Stomach (tissue), 9 donors: ENCODE data around the gene EPS8L1. TPM values are rescaled to one million over a fixed set of nuclear protein-coding genes. Genes with fewer than 3 reads are reported as not detected.
"Not testable (repeated sequence)": the region's sequence is repeated elsewhere in the genome, so short reads cannot be mapped to it uniquely, and the experiment has no call there.

Experiments used
- DNase-seq, 2 donors: peaks; one replicate each; pipeline versions ENCODE4 v3.0.0 to v3.0.0-alpha.2; 2013 to 2019
- H3K27ac ChIP-seq, 5 donors: fragments of 200-600 bp in 4 of 5; sonication (generic) in 4 of 5; one replicate each; pipeline ENCODE4 v1.5.1; 2013 to 2019; ENCODE audit warnings: mild to moderate bottlenecking in 1 of 5, moderate library complexity in 1 of 5
- H3K27me3 ChIP-seq, 3 donors: fragments of 200-600 bp; sonication (generic); one replicate each; pipeline ENCODE4 v1.5.1; 2017 to 2019; ENCODE audit warnings: mixed run types in 1 of 3
- H3K36me3 ChIP-seq, 4 donors: fragments of 200-600 bp; sonication (generic); 1 replicate in 3 of 4; 2 replicates in 1 of 4; pipeline ENCODE4 v1.5.1; 2016 to 2019
- H3K4me1 ChIP-seq, 4 donors: fragments of 200-600 bp; sonication (generic); one replicate each; pipeline ENCODE4 v1.5.1; 2016 to 2019
- H3K4me3 ChIP-seq, 4 donors: fragments of 200-600 bp; sonication (generic) in 3 of 4; one replicate each; pipeline ENCODE4 v1.5.1; 2016 to 2019; ENCODE audit warnings: mild to moderate bottlenecking in 1 of 4
- H3K9me3 ChIP-seq, 4 donors: fragments of 200-600 bp; sonication (generic); one replicate each; pipeline ENCODE4 v1.5.1; 2016 to 2019
- EP300 ChIP-seq: sonication (generic); formaldehyde crosslinking; IDR thresholded peaks from one replicate; pipeline ENCODE4 v1.6.1; 2017; ENCODE audit warnings: antibody characterized with exemption
- POLR2A ChIP-seq, 4 donors: fragments of 450-650 bp; IDR thresholded peaks; one replicate each; pipeline ENCODE4 v1.6.1; 2016; ENCODE audit warnings: antibody characterized with exemption in 4 of 4, control low read depth in 2 of 4, mild to moderate bottlenecking in 1 of 4, moderate library complexity in 1 of 4
- POLR2AphosphoS5 ChIP-seq, 3 donors: sonication (generic); formaldehyde crosslinking; IDR thresholded peaks; one replicate each; pipeline ENCODE4 v1.6.1; 2016; ENCODE audit warnings: antibody characterized with exemption in 3 of 3
- WGBS, 5 donors: extraction: QIAGEN DNeasy Blood & Tissue Kit in 3 of 5; methylation state at CpG; one replicate each; pipeline versions ENCODE4 v1.1.5 to v1.1.7; 2013 to 2018; 5-methylcytosine and 5-hydroxymethylcytosine counted together
- intact Hi-C: fragments of 100-400 bp; cut with DNase I; formaldehyde crosslinking; loops from one replicate; pipeline ENCODE4 v1.15.1; 2023; ENCODE audit warnings: low total_unique reads
- polyA plus RNA-seq, 3 donors: library from polyadenylated mRNA; stranded (reverse); fragments of 200-250 nt; gene quantifications; one replicate each; pipeline ENCODE4 v1.2.3, GENCODE V29; 2013
- total RNA-seq, 5 donors: library from RNA; depleted of rRNA; stranded (reverse); fragments of >200 nt; gene quantifications; one replicate each; pipeline versions ENCODE4 v1.1.0 to v1.2.3, GENCODE V29; 2014 to 2016
- TF ChIP-seq, protein P1 (sequence below), 7 experiments: fragments of 450-650 bp in 4 of 7; fragments of 200-600 bp in 3 of 7; sonication (generic) in 3 of 7; IDR thresholded peaks; one replicate each; pipeline ENCODE4 v1.5.1; 2016 to 2019; ENCODE audit warnings: antibody characterized with exemption in 7 of 7, control low read depth in 2 of 7, mild to moderate bottlenecking in 1 of 7
- donor health status: healthy with polysubstance abuse.
- donor health status: Bipolar disorder and iron deficiency.
- donor health status: healthy.

Gene EPS8L1
- total and polyA plus RNA-seq, 8 donors: 32.3 to 320 (median 101) TPM

DNA sequence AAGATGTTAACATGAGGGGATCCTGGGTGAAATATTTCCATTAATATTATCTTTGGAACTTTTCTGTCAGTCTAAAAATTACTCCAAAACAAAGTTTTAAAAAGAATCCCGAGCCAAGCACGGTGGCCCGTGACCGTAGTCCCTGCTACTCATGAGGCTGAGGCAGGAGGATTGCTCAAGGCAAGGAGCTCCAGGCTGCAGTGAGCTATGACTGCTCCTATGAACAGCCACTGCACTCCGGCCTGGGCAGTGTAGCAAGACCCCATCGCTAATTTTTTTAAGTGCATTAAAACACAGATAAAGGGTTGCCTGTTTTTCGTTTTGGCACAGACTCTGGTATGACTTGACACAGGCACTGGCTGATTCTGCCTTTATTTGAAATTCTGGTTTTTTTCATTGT, 44.5 kb upstream of the EPS8L1 start:
- TF ChIP-seq, protein P1, sequence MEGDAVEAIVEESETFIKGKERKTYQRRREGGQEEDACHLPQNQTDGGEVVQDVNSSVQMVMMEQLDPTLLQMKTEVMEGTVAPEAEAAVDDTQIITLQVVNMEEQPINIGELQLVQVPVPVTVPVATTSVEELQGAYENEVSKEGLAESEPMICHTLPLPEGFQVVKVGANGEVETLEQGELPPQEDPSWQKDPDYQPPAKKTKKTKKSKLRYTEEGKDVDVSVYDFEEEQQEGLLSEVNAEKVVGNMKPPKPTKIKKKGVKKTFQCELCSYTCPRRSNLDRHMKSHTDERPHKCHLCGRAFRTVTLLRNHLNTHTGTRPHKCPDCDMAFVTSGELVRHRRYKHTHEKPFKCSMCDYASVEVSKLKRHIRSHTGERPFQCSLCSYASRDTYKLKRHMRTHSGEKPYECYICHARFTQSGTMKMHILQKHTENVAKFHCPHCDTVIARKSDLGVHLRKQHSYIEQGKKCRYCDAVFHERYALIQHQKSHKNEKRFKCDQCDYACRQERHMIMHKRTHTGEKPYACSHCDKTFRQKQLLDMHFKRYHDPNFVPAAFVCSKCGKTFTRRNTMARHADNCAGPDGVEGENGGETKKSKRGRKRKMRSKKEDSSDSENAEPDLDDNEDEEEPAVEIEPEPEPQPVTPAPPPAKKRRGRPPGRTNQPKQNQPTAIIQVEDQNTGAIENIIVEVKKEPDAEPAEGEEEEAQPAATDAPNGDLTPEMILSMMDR (IDR thresholded peaks at IDR 0.05): no peak
- TF ChIP-seq POLR2A (IDR thresholded peaks at IDR 0.05): no peak
- TF ChIP-seq POLR2AphosphoS5 (IDR thresholded peaks at IDR 0.05): no peak
- no peak for TF ChIP-seq EP300
- WGBS, 5 donors: 86 to 93% (median 88%) methylated on average over 7 of the region's 7 CpGs
- Histone ChIP-seq H3K27ac (no peak overlapping the region), H3K4me3 (no peak overlapping the region), H3K9me3 (no peaks in the 10 kb centered on the region), H3K36me3 (no peaks in the 10 kb centered on the region), H3K27me3 (no peaks in the 10 kb centered on the region), H3K4me1 (no peaks in the 10 kb centered on the region)
- no peak for DNase-seq
- intact Hi-C loops: no loop called here

GRCh38 chr19:55032170-55032800, 43.4 kb upstream of the EPS8L1 start:
- Histone ChIP-seq H3K27me3 (no peaks in the 10 kb centered on the region), H3K27ac (no peak overlapping the region), H3K36me3 (no peaks in the 10 kb centered on the region), H3K4me1 (no peaks in the 10 kb centered on the region), H3K9me3 (no peaks in the 10 kb centered on the region), H3K4me3 (no peak overlapping the region)
- intact Hi-C loops: no loop called here
- 76 to 90% (median 88%) methylated on average over 9 to 22 of the region's 22 CpGs for WGBS, 5 donors
- DNase-seq: no peak
- TF ChIP-seq POLR2AphosphoS5 (IDR thresholded peaks at IDR 0.05) (no peak), EP300 (no peak), POLR2A (IDR thresholded peaks at IDR 0.05) (no peak)
- TF ChIP-seq, protein P1 (IDR thresholded peaks at IDR 0.05): no peak

- intact Hi-C loops: not testable (repeated sequence)
These were observed 42.6 kb upstream of the EPS8L1 start for GRCh38 chr19:55032976-55033643.

DNA sequence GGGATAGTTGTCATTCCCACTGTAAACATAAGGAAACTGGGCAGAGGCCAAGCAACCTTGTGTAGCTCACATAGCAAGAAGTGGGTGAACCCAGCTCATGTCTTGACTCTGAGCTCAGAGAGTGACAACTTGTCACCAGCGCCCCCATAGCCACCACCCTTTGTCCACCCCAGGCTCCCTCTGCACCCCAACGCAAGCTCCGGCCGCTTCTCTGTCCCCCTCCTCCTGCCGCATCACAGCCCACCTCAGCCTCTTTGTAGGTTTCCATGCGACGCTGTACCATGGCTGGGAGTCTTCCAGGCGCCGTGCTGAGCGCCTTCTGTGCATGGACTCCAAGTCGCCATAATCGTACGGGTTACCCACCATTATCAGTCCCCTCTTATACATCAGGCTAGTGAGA, 40.9 kb upstream of the EPS8L1 start:
- DNase-seq: no peak
- Histone ChIP-seq H3K4me3 (no peak overlapping the region), H3K27me3 (no peaks in the 10 kb centered on the region), H3K27ac (no peak overlapping the region), H3K36me3 (no peaks in the 10 kb centered on the region), H3K9me3 (no peaks in the 10 kb centered on the region), H3K4me1 (no peaks in the 10 kb centered on the region)
- intact Hi-C loops: no loop called here
- WGBS, 5 donors: 91 to 96% (median 93%) methylated on average over 13 of the region's 13 CpGs
- TF ChIP-seq POLR2AphosphoS5 (IDR thresholded peaks at IDR 0.05): no peak
- TF ChIP-seq, protein P1 (IDR thresholded peaks at IDR 0.05): no peak
- no peak for TF ChIP-seq POLR2A (IDR thresholded peaks at IDR 0.05)
- no peak for TF ChIP-seq EP300

More at GRCh38 chr19:55032976-55033643, 42.6 kb upstream of the EPS8L1 start:
- not testable (repeated sequence) for H3K27me3 ChIP-seq, H3K36me3 ChIP-seq, H3K9me3 ChIP-seq, DNase-seq, H3K27ac ChIP-seq, H3K4me3 ChIP-seq, H3K4me1 ChIP-seq
- 92 to 95% (median 93%) methylated on average over 43 to 70 of the region's 70 CpGs for WGBS, 5 donors

- no peak overlapping the region for H3K27ac ChIP-seq
- no peak for DNase-seq
These were observed 39.6 kb upstream of the EPS8L1 start for GRCh38 chr19:55036058-55036457.

DNA sequence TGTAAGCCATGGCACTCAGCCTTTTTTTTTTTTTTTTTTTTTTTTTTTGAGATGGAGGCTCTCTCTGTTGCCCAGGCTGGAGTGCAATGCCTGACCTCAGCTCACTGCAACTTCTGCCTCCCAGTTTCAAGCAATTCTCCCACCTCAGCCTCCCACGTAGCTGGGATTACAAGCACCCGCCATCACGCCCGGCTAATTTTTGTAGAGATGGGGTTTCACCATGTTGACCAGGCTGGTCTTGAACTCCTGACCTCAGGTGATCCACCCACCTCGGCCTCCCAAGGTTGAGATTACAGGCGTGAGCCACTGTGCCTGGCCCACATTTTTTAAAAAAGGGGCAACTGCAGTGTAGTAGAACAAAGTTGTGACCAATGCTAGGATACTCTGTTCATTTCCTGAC, 38.1 kb upstream of the EPS8L1 start:
- H3K27ac ChIP-seq, DNase-seq, H3K27me3 ChIP-seq, H3K9me3 ChIP-seq, intact Hi-C loops, H3K4me3 ChIP-seq, H3K4me1 ChIP-seq: not testable (repeated sequence)
- peaks cover 0 to 21% (median 17%) of the 10 kb centered on the region in 4 donors for H3K36me3 ChIP-seq
- 76 to 92% (median 85%) methylated on average over 6 of the region's 6 CpGs for WGBS, 5 donors

More at GRCh38 chr19:55036058-55036457, 39.6 kb upstream of the EPS8L1 start:
- intact Hi-C loops: no loop called here
- Histone ChIP-seq H3K4me3 (no peak overlapping the region), H3K36me3 (peaks cover 0 to 5% (median 2%) of the 10 kb centered on the region in 4 donors), H3K9me3 (no peaks in the 10 kb centered on the region), H3K27me3 (no peaks in the 10 kb centered on the region), H3K4me1 (no peaks in the 10 kb centered on the region)
- 89 to 97% (median 93%) methylated on average over 2 of the region's 2 CpGs for WGBS, 5 donors
- TF ChIP-seq POLR2A (IDR thresholded peaks at IDR 0.05) (no peak), EP300 (no peak), POLR2AphosphoS5 (IDR thresholded peaks at IDR 0.05) (no peak)
- TF ChIP-seq, protein P1 (IDR thresholded peaks at IDR 0.05): no peak

- peaks cover 13 to 51% (median 46%) of the 10 kb centered on the region in 4 donors for H3K36me3 ChIP-seq
- 83 to 91% (median 89%) methylated on average over 12 of the region's 12 CpGs for WGBS, 5 donors
- intact Hi-C loops, H3K27me3 ChIP-seq, H3K9me3 ChIP-seq, H3K4me3 ChIP-seq, H3K27ac ChIP-seq, DNase-seq, H3K4me1 ChIP-seq: not testable (repeated sequence)
These were observed 35.0 kb upstream of the EPS8L1 start for GRCh38 chr19:55040654-55041053.
